Adrenal gland (tissue), 5 donors: ENCODE measurements around the gene SCNN1B.

Source experiments
- CTCF ChIP-seq, 6 experiments: fragments of 450-650 bp in 4 of 6; fragments of 200-600 bp in 2 of 6; sonication (generic) in 1 of 6; IDR thresholded peaks; 1 replicate in 5 of 6; 2 replicates in 1 of 6; pipeline versions ENCODE4 v1.5.1 to v1.8.0; 2016 to 2021; ENCODE audit warnings: antibody characterized with exemption in 6 of 6, mild to moderate bottlenecking in 2 of 6, moderate library complexity in 1 of 6
- POLR2A ChIP-seq, 2 donors: fragments of 450-650 bp; IDR thresholded peaks; one replicate each; pipeline ENCODE4 v1.6.1; 2017; ENCODE audit warnings: antibody characterized with exemption in 2 of 2, mild to moderate bottlenecking in 2 of 2, moderate library complexity in 1 of 2
- donor health status: DM: no; HTN: no; CAD: no.

DNA sequence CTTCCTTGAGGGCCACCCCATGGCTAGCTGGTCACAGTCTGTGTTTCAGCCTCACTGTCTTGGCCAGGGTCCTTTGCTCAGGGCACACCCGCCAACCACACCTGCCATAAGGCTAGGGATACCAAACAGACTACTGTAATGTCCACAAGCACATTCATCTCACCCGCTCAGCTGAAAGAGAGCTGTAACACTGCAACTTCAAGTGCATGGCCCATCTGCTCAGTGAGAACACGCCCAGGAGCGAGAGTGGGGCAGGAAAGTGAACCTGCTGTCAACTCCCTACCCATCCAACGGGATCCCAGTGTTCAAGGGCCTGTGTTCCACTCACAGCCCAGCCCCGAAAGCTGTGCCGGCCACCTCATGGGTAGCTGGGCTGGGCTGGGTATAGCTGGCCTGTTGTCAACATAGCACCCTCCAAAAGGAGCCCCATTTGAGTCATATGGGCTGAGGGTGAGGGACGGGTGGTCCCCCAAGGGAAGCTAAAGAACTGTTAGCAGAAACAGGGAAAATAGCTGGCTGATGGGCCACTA lies 55.7 kb downstream of the SCNN1B start:
- TF ChIP-seq CTCF (IDR thresholded peaks at IDR 0.05) (no peak), POLR2A (IDR thresholded peaks at IDR 0.05) (no peak)
